GM12878 (cell line): ENCODE results near the gene ULBP3. TPM values are rescaled to one million over a fixed set of nuclear protein-coding genes. Genes with fewer than 3 reads are reported as not detected.

ENCODE experiments used
- ASH2L ChIP-seq: fragments of 300-600, 200-600 bp; sonication (generic); IDR thresholded peaks from 2 replicates; pipeline ENCODE4 v1.6.1; 2017; ENCODE audit warnings: low read depth, mild to moderate bottlenecking, borderline replicate concordance
- ATF3 ChIP-seq: IDR thresholded peaks from 2 replicates; pipeline ENCODE4 v1.6.1; 2011; ENCODE audit warnings: low read depth, mild to moderate bottlenecking, low read length, moderate library complexity, borderline replicate concordance; ENCODE audit errors: extremely low read depth
- EP300 ChIP-seq, 2 experiments: fragments of 150-350 bp in 1 of 2; IDR thresholded peaks; 2 replicates each; pipeline ENCODE4 v1.6.1; 2011 to 2012; ENCODE audit warnings: low read depth in 2 of 2, low read length in 2 of 2, borderline replicate concordance in 1 of 2, improper control_type of control experiment in 1 of 2, inconsistent platforms in 1 of 2; ENCODE audit not compliant: control insufficient read depth in 1 of 2
- MEF2A ChIP-seq: IDR thresholded peaks from 2 replicates; pipeline ENCODE4 v1.6.1; 2011; ENCODE audit warnings: low read depth, mild to moderate bottlenecking, low read length, moderate library complexity; ENCODE audit not compliant: insufficient read depth
- MEF2B ChIP-seq: fragments of 450-650 bp; IDR thresholded peaks from 2 replicates; pipeline ENCODE4 v1.6.1; 2018; ENCODE audit warnings: mild to moderate bottlenecking, moderate library complexity; ENCODE audit not compliant: partially characterized antibody, poor library complexity, severe bottlenecking
- MXI1 ChIP-seq: fragments of 150-350 bp; IDR thresholded peaks from 2 replicates; pipeline ENCODE4 v1.6.1; 2011; ENCODE audit warnings: low read depth, mild to moderate bottlenecking, inconsistent platforms, low read length, improper control_type of control experiment
- NFYB ChIP-seq: IDR thresholded peaks from 2 replicates; pipeline ENCODE4 v1.6.1; 2011; ENCODE audit warnings: low read depth, mild to moderate bottlenecking, low read length, improper control_type of control experiment, moderate library complexity; ENCODE audit not compliant: insufficient read depth
- REST ChIP-seq: IDR thresholded peaks from 2 replicates; pipeline ENCODE4 v1.6.1; 2012; ENCODE audit warnings: mild to moderate bottlenecking, low read depth, low read length
- SMARCA5 ChIP-seq: fragments of 450-650 bp; IDR thresholded peaks from 2 replicates; pipeline ENCODE4 v1.6.1; 2017; ENCODE audit warnings: mild to moderate bottlenecking
- polyA plus RNA-seq, 11 experiments: library from polyadenylated mRNA; depleted of rRNA in 4 of 11; unstranded in 6 of 11; stranded (reverse) in 5 of 11; fragments of >200 nt; fragmentation: Nextera tagmentation in 4 of 11; fragmentation: Illumina TruSeq in 1 of 11; extraction: Ambion mirVana in 4 of 11; extraction: Trizol in 1 of 11; gene quantifications; 1 replicate in 1 of 11; 2 replicates in 10 of 11; pipeline versions ENCODE4 v1.2.1 to v1.2.3, GENCODE V29; 2011 to 2016; ENCODE audit warnings: inconsistent platforms in 2 of 11, missing spikeins in 2 of 11, low read depth in 1 of 11
- total RNA-seq, 4 experiments: library from RNA; depleted of rRNA in 3 of 4; stranded (reverse); fragments of >200 nt in 3 of 4; fragmentation: Illumina TruSeq in 1 of 4; extraction: Trizol in 1 of 4; gene quantifications; 2 replicates each; pipeline versions ENCODE4 v1.2.1 to v1.2.3, GENCODE V29; 2013 to 2021

Gene ULBP3
- total and polyA plus RNA-seq, 10 of the 15 experiments (the other 5 are each of a cell fraction or from before 2014, with no cell fraction given), result 0.08 to 0.16 TPM; not detected in 8

GRCh38 chr6:150037526-150038201 lies 31.3 kb downstream of the ULBP3 start (continued):
- no peak for TF ChIP-seq REST
- no peak for TF ChIP-seq MXI1
- no peak for TF ChIP-seq SMARCA5
- TF ChIP-seq ATF3, result no peak
- TF ChIP-seq MEF2A, result no peak
- TF ChIP-seq EP300 (IDR thresholded peaks at IDR 0.05; ENCODE audit: borderline replicate concordance in 1 of 2, control insufficient read depth in 1 of 2, low read depth in 2 of 2, low read length in 2 of 2), result no peak
- no peak for TF ChIP-seq MEF2B
- TF ChIP-seq NFYB, result no peak
- TF ChIP-seq ASH2L, result no peak
